Prostate gland (tissue), 2 donors: ENCODE results near the gene STAT3.
"Not testable (repeated sequence)": the region's sequence is repeated elsewhere in the genome, so short reads cannot be mapped to it uniquely, and the experiment has no call there.

Experiments
- POLR2A ChIP-seq: fragments of 450-650 bp; IDR thresholded peaks from one replicate; pipeline ENCODE4 v1.6.1; 2016; ENCODE audit warnings: antibody characterized with exemption, mild to moderate bottlenecking
- POLR2AphosphoS5 ChIP-seq: sonication (generic); formaldehyde crosslinking; IDR thresholded peaks from one replicate; pipeline ENCODE4 v1.6.1; 2017; ENCODE audit warnings: antibody characterized with exemption
- TF ChIP-seq, protein P1 (sequence below), 4 experiments: fragments of 200-600 bp in 2 of 4; fragments of 450-650 bp in 2 of 4; sonication (generic) in 2 of 4; IDR thresholded peaks; 1 replicate in 3 of 4; 2 replicates in 1 of 4; pipeline ENCODE4 v1.5.1; 2016 to 2019; ENCODE audit warnings: antibody characterized with exemption in 4 of 4, mild to moderate bottlenecking in 2 of 4, moderate library complexity in 2 of 4

DNA sequence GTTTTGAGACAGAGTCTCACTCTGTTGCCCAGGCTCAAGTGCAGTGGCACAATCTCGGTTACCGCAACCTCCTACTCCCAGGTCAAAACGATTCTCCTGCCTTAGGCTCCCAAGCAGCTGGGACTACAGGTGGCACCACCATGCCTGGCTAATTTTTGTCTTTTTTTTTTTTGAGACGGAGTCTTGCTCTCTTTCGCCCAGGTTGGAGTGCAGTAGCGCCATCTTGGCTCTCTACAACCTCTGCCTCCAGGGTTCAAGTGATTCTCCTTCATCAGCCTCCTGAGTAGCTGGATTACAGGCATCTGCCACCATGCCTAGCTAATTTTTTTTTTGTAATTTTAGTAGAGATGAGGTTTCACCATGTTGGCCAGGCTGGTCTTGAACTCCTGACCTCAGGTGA lies 70.3 kb downstream of the STAT3 start:
- TF ChIP-seq POLR2AphosphoS5, POLR2A: not testable (repeated sequence)
- TF ChIP-seq, protein P1, sequence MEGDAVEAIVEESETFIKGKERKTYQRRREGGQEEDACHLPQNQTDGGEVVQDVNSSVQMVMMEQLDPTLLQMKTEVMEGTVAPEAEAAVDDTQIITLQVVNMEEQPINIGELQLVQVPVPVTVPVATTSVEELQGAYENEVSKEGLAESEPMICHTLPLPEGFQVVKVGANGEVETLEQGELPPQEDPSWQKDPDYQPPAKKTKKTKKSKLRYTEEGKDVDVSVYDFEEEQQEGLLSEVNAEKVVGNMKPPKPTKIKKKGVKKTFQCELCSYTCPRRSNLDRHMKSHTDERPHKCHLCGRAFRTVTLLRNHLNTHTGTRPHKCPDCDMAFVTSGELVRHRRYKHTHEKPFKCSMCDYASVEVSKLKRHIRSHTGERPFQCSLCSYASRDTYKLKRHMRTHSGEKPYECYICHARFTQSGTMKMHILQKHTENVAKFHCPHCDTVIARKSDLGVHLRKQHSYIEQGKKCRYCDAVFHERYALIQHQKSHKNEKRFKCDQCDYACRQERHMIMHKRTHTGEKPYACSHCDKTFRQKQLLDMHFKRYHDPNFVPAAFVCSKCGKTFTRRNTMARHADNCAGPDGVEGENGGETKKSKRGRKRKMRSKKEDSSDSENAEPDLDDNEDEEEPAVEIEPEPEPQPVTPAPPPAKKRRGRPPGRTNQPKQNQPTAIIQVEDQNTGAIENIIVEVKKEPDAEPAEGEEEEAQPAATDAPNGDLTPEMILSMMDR (IDR thresholded peaks at IDR 0.05): not testable (repeated sequence)
